CD4-positive, alpha-beta T cell (primary cell): Measurements from ENCODE around the gene SERINC4. TPM values are rescaled to one million over a fixed set of nuclear protein-coding genes. Genes with fewer than 3 reads are reported as not detected.
"Not testable (repeated sequence)": the region's sequence is repeated elsewhere in the genome, so short reads cannot be mapped to it uniquely, and the experiment has no call there.

Source experiments
- ATAC-seq: fragments of 200-7000 bp; cut with Tn5 transposase; one replicate; pipeline ENCODE4 v1.10.0; 2022; ENCODE audit warnings: mild to moderate bottlenecking; ENCODE audit not compliant: poor library complexity
- CTCF ChIA-PET: fragments of 350-600 bp; sonication (Branson Sonifier 250); formaldehyde crosslinking; loops from one replicate; lab custom pipeline; 2021; ENCODE audit warnings: antibody characterized with exemption, inconsistent platforms; lab: Charles Lee
- POLR2A ChIA-PET: fragments of 350-600 bp; sonication (Branson Sonifier 250); formaldehyde crosslinking; loops from one replicate; lab custom pipeline; 2021; ENCODE audit warnings: antibody characterized with exemption, inconsistent platforms; lab: Charles Lee
- DNase-seq, 14 experiments: peaks; one replicate each; pipeline ENCODE4 v3.0.0-alpha.2; 2013 to 2020; ENCODE audit warnings: mixed read lengths in 2 of 14
- H3K27ac ChIP-seq, 2 donors: one replicate each; pipeline versions ENCODE4 v1.5.1 to v1.7.0; 2013; ENCODE audit warnings: low read length in 2 of 2, low read depth in 1 of 2, mild to moderate bottlenecking in 1 of 2
- H3K27me3 ChIP-seq, 2 experiments: 1 replicate in 1 of 2; 2 replicates in 1 of 2; pipeline versions ENCODE4 v1.6.1 to v1.7.0; 2013; ENCODE audit warnings: low read length in 2 of 2, control low read depth in 1 of 2, mild to moderate bottlenecking in 1 of 2, moderate library complexity in 1 of 2; ENCODE audit not compliant: insufficient read depth in 2 of 2, control insufficient read depth in 1 of 2
- H3K36me3 ChIP-seq: one replicate; pipeline ENCODE4 v1.6.1; 2013; ENCODE audit warnings: low read length, control low read depth; ENCODE audit not compliant: insufficient read depth
- H3K4me1 ChIP-seq: one replicate; pipeline ENCODE4 v1.6.1; 2013; ENCODE audit warnings: low read length, control low read depth; ENCODE audit not compliant: insufficient read depth
- H3K4me3 ChIP-seq: one replicate; pipeline ENCODE4 v1.5.1; 2013; ENCODE audit warnings: mild to moderate bottlenecking, low read length, moderate library complexity
- H3K9me3 ChIP-seq, 2 experiments: 1 replicate in 1 of 2; 2 replicates in 1 of 2; pipeline versions ENCODE4 v1.6.1 to v1.7.0; 2013; ENCODE audit warnings: low read length in 2 of 2, mild to moderate bottlenecking in 2 of 2, control low read depth in 1 of 2, moderate library complexity in 1 of 2; ENCODE audit not compliant: control insufficient read depth in 1 of 2, insufficient read depth in 1 of 2
- H3K27ac Mint-ChIP-seq: one replicate; pipeline ENCODE4 v1.8.0; 2020; ENCODE audit warnings: mixed read lengths
- H3K27me3 Mint-ChIP-seq: one replicate; pipeline ENCODE4 v1.8.0; 2021; ENCODE audit warnings: mixed read lengths
- H3K36me3 Mint-ChIP-seq: one replicate; pipeline ENCODE4 v1.8.0; 2021; ENCODE audit warnings: low read depth, mixed read lengths
- H3K4me1 Mint-ChIP-seq: one replicate; pipeline ENCODE4 v1.8.0; 2021; ENCODE audit warnings: low read depth, mixed read lengths
- H3K4me3 Mint-ChIP-seq: one replicate; pipeline ENCODE4 v1.8.0; 2020; ENCODE audit warnings: mild to moderate bottlenecking, mixed read lengths
- H3K9me3 Mint-ChIP-seq: one replicate; pipeline ENCODE4 v1.8.0; 2020; ENCODE audit warnings: mixed read lengths
- CTCF ChIP-seq: fragments of 200-600 bp; IDR thresholded peaks from one replicate; pipeline ENCODE4 v1.8.0; 2022; ENCODE audit warnings: antibody characterized with exemption, mild to moderate bottlenecking
- intact Hi-C, 2 experiments: fragments of 100-400 bp; cut with DNase I in 1 of 2; cut with micrococcal nuclease in 1 of 2; formaldehyde crosslinking; loops; one replicate each; pipeline versions ENCODE4 v1.15.1 to v1.9.0; 2023 to 2025; cut with DNase I, micrococcal nuclease
- microRNA-seq: library from miRNA; unstranded; fragments of <30 nt; microRNA quantifications from one replicate; pipeline ENCODE4 v1.2.0, GENCODE V29; 2021; ENCODE audit warnings: borderline microRNAs expressed, borderline replicate concordance
- total RNA-seq, 174 experiments: library from RNA in 2 of 174; stranded (reverse) in 2 of 174; gene quantifications; one replicate each; pipeline ENCODE4 v1.2.3 and lab custom pipeline; 2021 to 2026

The SERINC4 gene
- total RNA-seq, 2 experiments from 2014 or later, result 0.36 TPM; not detected in 1

GRCh38 chr15:43748376-43748775, 51.6 kb downstream of the SERINC4 start:
- POLR2A ChIA-PET, result interaction anchor here (0.9 kb wide), 1 partner anchor 29 kb away, joined by 5 read pairs; the partner anchor contains the start of gene ELL3
- intact Hi-C loops, result no loop called here
- Mint-ChIP-seq H3K4me3 (peak overlapping the region; percentile 92), H3K4me1 (peaks cover 61% of the 10 kb centered on the region), H3K36me3 (peaks cover 29% of the 10 kb centered on the region), H3K27me3 (no peaks in the 10 kb centered on the region), H3K27ac (peak overlapping the region; percentile 94), H3K9me3 (no peaks in the 10 kb centered on the region)
- Histone ChIP-seq H3K4me1 (peaks cover 50% of the 10 kb centered on the region), H3K27ac (no peak overlapping the region), H3K27me3 (no peaks in the 10 kb centered on the region), H3K36me3 (peaks cover 24% of the 10 kb centered on the region), H3K9me3 (no peaks in the 10 kb centered on the region), H3K4me3 (peak overlapping the region; percentile 22)
- no peak for TF ChIP-seq CTCF
- DNase-seq (peak in 4 of 14 experiments; percentile 17 to 74 (median 66)), ATAC-seq (peak; percentile 44)
- CTCF ChIA-PET, result no interaction called here

GRCh38 chr15:43746903-43747309, 53.1 kb downstream of the SERINC4 start:
- H3K27ac Mint-ChIP-seq, result peak overlapping the region; percentile 94
- not testable (repeated sequence) for H3K36me3 ChIP-seq, H3K9me3 ChIP-seq, H3K9me3 Mint-ChIP-seq, H3K27me3 ChIP-seq, H3K27me3 Mint-ChIP-seq
- H3K27ac ChIP-seq, result peak overlapping the region; percentile 89 to 93
- ChIA-PET POLR2A (interaction anchor here (0.9 to 2.0 kb wide), 3 partner anchors 45 to 78 kb away, joined by 4 to 10 read pairs (median 8); partner anchors contain the start of genes HYPK, MFAP1, SERF2 and SERINC4), CTCF (interaction anchor here (0.6 kb wide), 1 partner anchor 896 kb away, joined by 3 read pairs; no protein-coding TSS in a partner anchor)
- H3K4me3 ChIP-seq, result peak overlapping the region; percentile 84
- intact Hi-C loops, result loop anchor here in 1 of 2 experiments (1.0 kb wide), 1 partner anchor 44 kb away; no protein-coding TSS in a partner anchor
- peaks cover 47% of the 10 kb centered on the region for H3K4me1 Mint-ChIP-seq
- ATAC-seq (peak; percentile 40), DNase-seq (peak in 4 of 14 experiments; percentile 21 to 68 (median 58))
- peaks cover 42% of the 10 kb centered on the region for H3K4me1 ChIP-seq
- peaks cover 15% of the 10 kb centered on the region for H3K36me3 Mint-ChIP-seq
- peak overlapping the region; percentile 92 for H3K4me3 Mint-ChIP-seq

- peak within 1 kb of the TSS; percentile 94 for H3K27ac Mint-ChIP-seq
- Histone ChIP-seq H3K4me3 (peak within 1 kb of the TSS; percentile 84), H3K27ac (peak within 1 kb of the TSS; percentile 89 to 93), H3K4me1 (peaks cover 38% of the 10 kb centered on the region)
- not testable (repeated sequence) for H3K27me3 Mint-ChIP-seq, H3K9me3 ChIP-seq, H3K36me3 ChIP-seq, H3K27me3 ChIP-seq, H3K9me3 Mint-ChIP-seq
- intact Hi-C loops, result loop anchor here in 1 of 2 experiments (1.0 kb wide), 1 partner anchor 45 kb away; no protein-coding TSS in a partner anchor
- H3K36me3 Mint-ChIP-seq, result peaks cover 11% of the 10 kb centered on the region
- DNase-seq (peak; percentile 69 to 93 (median 80)), ATAC-seq (peak; percentile 61)
- POLR2A ChIA-PET, result interaction anchor here (0.9 to 2.0 kb wide), 4 partner anchors 31 to 78 kb away, joined by 4 to 10 read pairs (median 6); partner anchors contain the start of genes ELL3, HYPK, MFAP1 and SERF2
- CTCF ChIA-PET, result interaction anchor here (0.6 to 1.7 kb wide), 2 partner anchors 31 to 896 kb away, joined by 3 to 5 read pairs; partner anchors contain the start of gene ELL3
- H3K4me1 Mint-ChIP-seq, result peaks cover 41% of the 10 kb centered on the region
- peak within 1 kb of the TSS; percentile 92 for H3K4me3 Mint-ChIP-seq
These were observed 53.6 kb downstream of the SERINC4 start, which contains the start of gene PDIA3 for GRCh38 chr15:43746245-43746902. PDIA3 (plus strand) TSS chr15:43746438; CDS start chr15:43746540, 102 bp downstream.

Small RNA genes lying within 50 kb of the gene (microRNA-seq; reads per million reads assigned to microRNA genes)
- not detected for gene MIR1282

Other genes with a start within 250 kb of the SERINC4 start
- gene PPIP5K1, start 210.0 kb downstream of the SERINC4 start, total RNA-seq, result 10 to 100 TPM; 16.9 to 23.8 TPM
- gene CKMT1B, start 206.2 kb downstream of the SERINC4 start, total RNA-seq, result not detected
- gene STRC, start 181.4 kb downstream of the SERINC4 start, total RNA-seq, result 1 to 10 TPM; 1.7 to 2.1 TPM
- gene CATSPER2, start 151.4 kb downstream of the SERINC4 start, total RNA-seq, result 1 to 10 TPM; 3.0 to 4.1 TPM
- not detected for gene CKMT1A, start 106.4 kb downstream of the SERINC4 start, total RNA-seq
- gene PDIA3, start 53.8 kb downstream of the SERINC4 start, total RNA-seq, result 100 to 1,000 TPM; 179 to 200 TPM
- 1 to 10 TPM; 1.1 to 2.3 TPM for gene ELL3, start 23.3 kb downstream of the SERINC4 start, total RNA-seq
- 100 to 1,000 TPM; 319 to 323 TPM for gene SERF2, start 7.9 kb downstream of the SERINC4 start, total RNA-seq
- gene HYPK, start 379 bp upstream of the SERINC4 start, total RNA-seq, result 10 to 100 TPM; 17.6 to 18.5 TPM
- gene MFAP1, start 24.5 kb upstream of the SERINC4 start, total RNA-seq, result 10 to 100 TPM in 1 of 2 experiments, 1 to 10 TPM in 1; 9.4 to 10.6 TPM
- gene WDR76, start 26.8 kb upstream of the SERINC4 start, total RNA-seq, result 1 to 10 TPM; 7.0 to 8.6 TPM